IPS-18a (cell line): Measurements from ENCODE around the gene STARD9.
A peak's percentile ranks its signal among the peaks of the same experiment; 100 is the strongest.

Source experiments
- H3K27ac ChIP-seq: one replicate; pipeline ENCODE4 v1.5.1; 2013; ENCODE audit warnings: low read length
- H3K27me3 ChIP-seq: one replicate; pipeline ENCODE4 v1.6.1; 2013; ENCODE audit warnings: mild to moderate bottlenecking, low read length; ENCODE audit not compliant: control insufficient read depth, insufficient read depth
- H3K36me3 ChIP-seq: one replicate; pipeline ENCODE4 v1.6.1; 2013; ENCODE audit warnings: low read depth, low read length; ENCODE audit not compliant: control insufficient read depth
- H3K4me1 ChIP-seq: one replicate; pipeline ENCODE4 v1.6.1; 2013; ENCODE audit warnings: low read depth, low read length; ENCODE audit not compliant: control insufficient read depth
- H3K4me3 ChIP-seq: one replicate; pipeline ENCODE4 v1.5.1; 2013; ENCODE audit warnings: low read length
- H3K9ac ChIP-seq: one replicate; pipeline ENCODE4 v1.6.1; 2013; ENCODE audit warnings: mild to moderate bottlenecking, low read length, moderate library complexity
- H3K9me3 ChIP-seq: one replicate; pipeline ENCODE4 v1.6.1; 2013; ENCODE audit warnings: low read depth, low read length; ENCODE audit not compliant: control insufficient read depth

Gene STARD9

GRCh38 chr15:42558739-42559138 lies 16.7 kb upstream of the STARD9 start:
- Histone ChIP-seq H3K36me3 (peaks cover 35% of the 10 kb centered on the region), H3K27me3 (no peaks in the 10 kb centered on the region)

DNA sequence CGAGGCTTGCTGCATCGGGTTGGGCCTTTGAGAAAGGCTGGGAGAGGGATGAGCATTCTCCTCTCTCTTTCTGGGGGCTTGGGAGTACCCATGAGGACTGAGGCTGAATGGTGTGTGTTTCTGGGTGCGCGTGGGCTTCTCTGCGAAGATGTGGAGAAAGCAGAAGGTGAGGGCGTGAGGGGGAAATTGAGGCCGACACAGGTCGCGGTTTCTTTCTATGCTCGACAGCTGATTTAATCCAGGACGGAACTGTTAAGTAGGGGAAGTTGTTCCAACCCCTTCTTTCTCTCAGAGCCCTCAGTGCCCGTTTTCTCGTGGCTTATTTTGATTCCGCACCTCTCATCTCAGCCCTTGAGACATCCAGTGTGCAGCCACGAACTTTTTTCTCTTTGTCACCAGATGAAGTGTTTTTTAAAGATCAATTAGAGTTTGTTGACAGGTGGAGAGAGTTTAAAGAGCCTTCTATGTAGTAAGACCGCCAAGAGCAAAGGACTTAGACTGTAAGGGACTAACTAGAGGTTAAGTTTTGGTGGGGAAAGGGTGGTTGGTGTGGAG lies 711 bp downstream of the STARD9 start:
- peaks cover 59% of the 10 kb centered on the region for H3K27me3 ChIP-seq
- peaks cover 4% of the 10 kb centered on the region for H3K4me1 ChIP-seq
- no peaks in the 10 kb centered on the region for H3K36me3 ChIP-seq
- peak overlapping the region; percentile 73 for H3K4me3 ChIP-seq
- peak overlapping the region; percentile 62 for H3K9ac ChIP-seq
- no peaks in the 10 kb centered on the region for H3K9me3 ChIP-seq
- no peak overlapping the region for H3K27ac ChIP-seq

More at GRCh38 chr15:42558739-42559138, 16.7 kb upstream of the STARD9 start:
- H3K9ac ChIP-seq = no peak overlapping the region
- no peak overlapping the region for H3K27ac ChIP-seq
- no peak overlapping the region for H3K4me3 ChIP-seq
- H3K9me3 ChIP-seq = no peaks in the 10 kb centered on the region
- no peaks in the 10 kb centered on the region for H3K4me1 ChIP-seq

DNA sequence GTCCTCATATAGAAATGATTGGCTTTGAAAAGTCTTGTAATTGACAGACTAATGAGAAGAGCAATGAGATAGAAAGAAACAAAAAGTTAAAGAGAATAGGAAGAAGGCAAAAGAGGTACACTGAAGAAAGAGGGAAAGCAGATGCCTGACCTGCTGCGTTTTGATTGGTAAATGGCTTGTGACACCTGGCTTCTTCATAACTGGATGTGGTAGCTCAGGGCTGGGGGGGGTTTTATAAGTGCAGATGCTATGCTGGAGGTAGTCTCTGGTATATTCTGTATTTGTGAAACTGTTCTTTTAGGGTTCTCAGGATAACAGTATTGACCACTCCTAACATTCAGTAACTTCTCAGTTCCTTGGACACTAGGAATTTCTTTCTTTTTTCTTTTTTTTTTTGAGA lies 1.4 kb downstream of the STARD9 start:
- Histone ChIP-seq H3K9ac (no peak overlapping the region), H3K4me1 (peaks cover 6% of the 10 kb centered on the region), H3K27ac (no peak overlapping the region), H3K36me3 (no peaks in the 10 kb centered on the region), H3K27me3 (peaks cover 64% of the 10 kb centered on the region), H3K4me3 (peak overlapping the region; percentile 73), H3K9me3 (no peaks in the 10 kb centered on the region)

GRCh38 chr15:42577514-42578031 lies 2.2 kb downstream of the STARD9 start:
- Histone ChIP-seq H3K36me3 (no peaks in the 10 kb centered on the region), H3K27me3 (peaks cover 72% of the 10 kb centered on the region), H3K27ac (no peak overlapping the region), H3K9ac (no peak overlapping the region), H3K9me3 (no peaks in the 10 kb centered on the region), H3K4me1 (peaks cover 11% of the 10 kb centered on the region), H3K4me3 (no peak overlapping the region)

DNA sequence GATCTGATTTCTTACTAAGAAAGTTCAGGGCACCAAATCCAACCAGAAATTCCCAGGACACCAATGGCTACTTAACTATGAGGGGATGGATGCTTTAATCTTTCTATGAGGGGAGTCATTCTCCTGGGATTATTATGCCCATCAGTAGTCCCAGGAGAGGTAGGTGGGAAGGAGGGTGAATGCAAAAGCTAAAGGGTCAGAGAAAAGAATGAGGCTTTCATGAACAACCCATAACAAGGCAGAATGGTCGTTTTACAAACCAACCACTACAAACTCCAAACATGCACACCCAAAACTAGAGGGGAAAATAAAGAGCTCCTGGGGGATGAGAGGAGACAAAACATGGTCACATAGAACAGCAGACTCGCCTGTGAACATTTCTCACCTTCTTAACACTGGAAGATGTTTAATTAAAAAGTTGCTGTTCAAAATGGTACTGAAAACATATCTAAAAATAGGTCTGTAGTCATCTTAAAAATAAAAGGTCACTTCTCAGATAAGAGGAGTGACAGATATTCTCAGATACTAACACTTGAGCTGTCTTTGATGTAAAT lies 3.7 kb downstream of the STARD9 start:
- no peak overlapping the region for H3K4me3 ChIP-seq
- H3K27me3 ChIP-seq = peaks cover 76% of the 10 kb centered on the region
- H3K9ac ChIP-seq = no peak overlapping the region
- no peaks in the 10 kb centered on the region for H3K36me3 ChIP-seq
- peaks cover 26% of the 10 kb centered on the region for H3K4me1 ChIP-seq
- H3K9me3 ChIP-seq = no peaks in the 10 kb centered on the region
- no peak overlapping the region for H3K27ac ChIP-seq

- peak overlapping the region; percentile 52 for H3K4me3 ChIP-seq
- H3K4me1 ChIP-seq = peaks cover 33% of the 10 kb centered on the region
- H3K36me3 ChIP-seq = no peaks in the 10 kb centered on the region
- no peak overlapping the region for H3K27ac ChIP-seq
- no peaks in the 10 kb centered on the region for H3K9me3 ChIP-seq
- H3K9ac ChIP-seq = peak overlapping the region; percentile 26
- H3K27me3 ChIP-seq = peaks cover 61% of the 10 kb centered on the region
Measured at GRCh38 chr15:42581272-42581730, 5.9 kb downstream of the STARD9 start.

GRCh38 chr15:42582569-42583375 lies 7.4 kb downstream of the STARD9 start:
- Histone ChIP-seq H3K36me3 (no peaks in the 10 kb centered on the region), H3K9ac (no peak overlapping the region), H3K9me3 (no peaks in the 10 kb centered on the region), H3K4me1 (peaks cover 33% of the 10 kb centered on the region), H3K4me3 (no peak overlapping the region), H3K27me3 (peaks cover 46% of the 10 kb centered on the region), H3K27ac (no peak overlapping the region)

DNA sequence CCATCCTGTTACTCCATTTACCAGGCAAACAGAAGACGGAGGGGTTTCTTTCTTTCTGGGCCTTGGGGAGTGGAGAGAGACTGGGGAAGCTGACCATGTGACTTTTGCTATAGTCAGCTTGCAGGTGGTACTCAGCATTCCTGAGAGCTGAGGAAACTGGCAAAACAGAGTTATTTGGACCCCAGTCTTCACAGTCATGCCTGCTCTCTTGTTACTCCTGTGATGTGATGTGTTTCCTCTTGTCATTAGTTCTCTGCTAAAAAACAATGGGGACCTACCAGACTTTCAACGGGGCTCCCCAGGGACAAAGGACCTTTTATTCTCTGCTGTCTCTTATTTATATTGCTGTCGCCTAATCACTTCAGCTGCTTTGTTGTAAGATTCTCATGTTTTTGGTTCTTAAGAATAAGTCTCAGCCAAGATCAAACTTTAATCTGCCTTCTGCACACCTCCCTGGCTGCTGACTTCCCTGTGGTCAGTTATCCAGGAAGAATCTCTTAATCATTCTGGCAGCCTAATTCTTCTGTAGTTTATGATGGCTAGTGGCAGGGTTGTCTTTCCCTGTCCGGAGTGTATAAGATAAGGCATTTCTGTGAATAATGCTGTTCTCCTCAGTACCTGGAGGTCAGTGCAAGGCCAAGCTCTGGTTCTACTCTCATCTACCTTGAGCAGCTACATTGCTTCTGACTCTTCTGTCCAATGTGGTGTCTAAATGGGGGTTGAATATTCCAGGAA lies 8.8 kb downstream of the STARD9 start:
- Histone ChIP-seq H3K4me1 (peaks cover 33% of the 10 kb centered on the region), H3K4me3 (peak overlapping the region; percentile 9), H3K9ac (no peak overlapping the region), H3K27me3 (peaks cover 37% of the 10 kb centered on the region), H3K27ac (no peak overlapping the region), H3K36me3 (no peaks in the 10 kb centered on the region), H3K9me3 (no peaks in the 10 kb centered on the region)

DNA sequence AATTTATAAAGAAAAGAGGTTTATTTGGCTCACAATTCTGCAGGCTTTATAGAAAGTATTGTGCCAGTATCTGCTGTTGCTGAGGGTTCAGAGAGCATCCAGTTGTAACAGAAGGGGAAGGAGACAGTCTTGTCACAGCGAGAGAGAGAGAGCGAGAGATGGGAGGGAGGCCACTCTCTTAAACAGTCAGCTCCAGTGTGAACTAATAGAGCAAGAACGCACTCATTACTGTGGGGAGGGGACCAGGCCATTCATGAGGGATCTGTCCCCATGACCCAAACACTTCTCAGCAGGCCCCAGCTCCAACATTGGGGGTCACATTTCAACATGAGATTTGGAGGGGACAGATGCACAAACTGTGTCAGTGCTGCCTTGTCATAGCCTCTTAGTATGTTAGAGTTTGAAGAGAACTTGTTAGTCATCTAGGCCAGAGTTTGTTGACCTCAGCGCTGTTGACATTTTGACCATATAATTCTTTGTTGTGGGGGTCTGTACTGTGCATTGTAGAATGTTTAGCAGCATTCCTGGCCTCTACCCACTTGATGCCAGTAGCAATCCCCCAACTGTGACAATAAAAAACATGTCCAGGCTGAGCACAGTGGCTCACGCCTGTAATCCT lies 15.3 kb downstream of the STARD9 start:
- Histone ChIP-seq H3K9me3 (no peaks in the 10 kb centered on the region), H3K27me3 (no peaks in the 10 kb centered on the region), H3K9ac (no peak overlapping the region), H3K36me3 (no peaks in the 10 kb centered on the region), H3K27ac (no peak overlapping the region), H3K4me1 (no peaks in the 10 kb centered on the region), H3K4me3 (no peak overlapping the region)

- H3K4me1 ChIP-seq = no peaks in the 10 kb centered on the region
- no peak overlapping the region for H3K4me3 ChIP-seq
- H3K9me3 ChIP-seq = no peaks in the 10 kb centered on the region
- H3K27me3 ChIP-seq = no peaks in the 10 kb centered on the region
- no peak overlapping the region for H3K9ac ChIP-seq
- H3K36me3 ChIP-seq = no peaks in the 10 kb centered on the region
- H3K27ac ChIP-seq = no peak overlapping the region
Measured at GRCh38 chr15:42591238-42591934, 16.0 kb downstream of the STARD9 start.
